H1 (cell line): ENCODE data around the gene GRIA3. TPM values are rescaled to one million over a fixed set of nuclear protein-coding genes. Genes with fewer than 3 reads are reported as not detected.

Experiments
- CTCF ChIA-PET: fragments of 300-600 bp; sonication (Branson Sonifier 250); formaldehyde crosslinking; loops from one replicate; lab custom pipeline; 2021; ENCODE audit not compliant: partially characterized antibody; lab: Charles Lee
- POLR2A ChIA-PET: fragments of 300-600 bp; sonication (Branson Sonifier 250); formaldehyde crosslinking; loops from one replicate; lab custom pipeline; 2021; ENCODE audit warnings: inconsistent platforms; ENCODE audit not compliant: partially characterized antibody; lab: Charles Lee
- DNase-seq, 2 experiments: peaks; one replicate each; pipeline versions ENCODE4 v3.0.0 to v3.0.0-alpha.2; 2010 to 2022; ENCODE audit warnings: low spot score in 2 of 2, low read depth in 1 of 2, mixed read lengths in 1 of 2
- FAIRE-seq: peaks from 2 replicates; lab custom pipeline; 2011; peaks lifted over from hg19 to GRCh38; lab: Jason Lieb, UNC
- H2AFZ ChIP-seq: 2 replicates; pipeline ENCODE4 v1.8.1; 2012; ENCODE audit warnings: low read length, inconsistent platforms
- H2AK5ac ChIP-seq: 2 replicates; pipeline ENCODE4 v1.6.1; 2013; ENCODE audit warnings: low read depth, low read length
- H2BK120ac ChIP-seq: replicated peaks from 2 replicates; pipeline ENCODE3; 2013; ENCODE audit warnings: low read depth, low read length, inconsistent platforms
- H2BK12ac ChIP-seq: 2 replicates; pipeline ENCODE4 v1.6.1; 2013; ENCODE audit warnings: low read depth, low read length
- H2BK15ac ChIP-seq: 2 replicates; pipeline ENCODE4 v1.6.1; 2013; ENCODE audit warnings: low read length
- H2BK20ac ChIP-seq: 2 replicates; pipeline ENCODE4 v1.6.1; 2013; ENCODE audit warnings: low read length
- H2BK5ac ChIP-seq: 2 replicates; pipeline ENCODE4 v1.6.1; 2013; ENCODE audit warnings: low read depth, low read length
- H3K14ac ChIP-seq: 2 replicates; pipeline ENCODE4 v1.6.1; 2013; ENCODE audit warnings: inconsistent platforms; ENCODE audit not compliant: insufficient read length
- H3K18ac ChIP-seq: 2 replicates; pipeline ENCODE4 v1.6.1; 2013; ENCODE audit warnings: low read length; ENCODE audit errors: extremely low read depth
- H3K23ac ChIP-seq: 2 replicates; pipeline ENCODE4 v1.6.1; 2013; ENCODE audit warnings: inconsistent platforms; ENCODE audit not compliant: insufficient read length
- H3K23me2 ChIP-seq: 2 replicates; pipeline ENCODE4 v1.6.1; 2013; ENCODE audit warnings: low read depth, low read length
- H3K27ac ChIP-seq: 2 replicates; pipeline ENCODE4 v1.6.1; 2011; ENCODE audit warnings: low read depth, low read length, inconsistent platforms
- H3K27me3 ChIP-seq, 4 experiments: replicated peaks in 1 of 4; 1 replicate in 1 of 4; 2 replicates in 3 of 4; pipeline versions ENCODE4 v1.6.1 to v1.8.1; 2011 to 2013; ENCODE audit warnings: low read length in 3 of 4, mild to moderate bottlenecking in 3 of 4, inconsistent platforms in 2 of 4, mixed read lengths in 2 of 4, moderate library complexity in 1 of 4; ENCODE audit not compliant: control insufficient read depth in 3 of 4, insufficient read depth in 3 of 4; ENCODE audit errors: extremely low read depth in 1 of 4
- H3K36me3 ChIP-seq, 4 experiments: 2 replicates each; pipeline versions ENCODE4 v1.6.1 to v1.8.1; 2011 to 2013; ENCODE audit warnings: mild to moderate bottlenecking in 4 of 4, low read length in 3 of 4, moderate library complexity in 2 of 4, control low read depth in 1 of 4, inconsistent platforms in 1 of 4; ENCODE audit not compliant: insufficient read depth in 4 of 4, control insufficient read depth in 2 of 4
- H3K4ac ChIP-seq: replicated peaks from 2 replicates; pipeline ENCODE3; 2013; ENCODE audit warnings: low read length, low read depth, mixed read lengths, inconsistent platforms; ENCODE audit not compliant: insufficient read length
- H3K4me1 ChIP-seq, 4 experiments: replicated peaks in 1 of 4; 1 replicate in 1 of 4; 2 replicates in 3 of 4; pipeline versions ENCODE4 v1.6.1 to v1.8.1; 2011 to 2013; ENCODE audit warnings: low read length in 3 of 4, inconsistent platforms in 2 of 4, mixed read lengths in 1 of 4; ENCODE audit not compliant: insufficient read depth in 4 of 4, control insufficient read depth in 3 of 4
- H3K4me2 ChIP-seq, 2 experiments: 2 replicates each; pipeline versions ENCODE4 v1.6.1 to v1.8.1; 2011 to 2013; ENCODE audit warnings: low read depth in 2 of 2, low read length in 2 of 2, control low read depth in 1 of 2, inconsistent platforms in 1 of 2, mild to moderate bottlenecking in 1 of 2; ENCODE audit not compliant: insufficient read depth in 1 of 2
- H3K4me3 ChIP-seq, 4 experiments: fragments of 200-600, 300-600 bp in 1 of 4; sonication (generic), shearing (Covaris generic), sonication (Bioruptor Twin) in 1 of 4; 2 replicates each; pipeline versions ENCODE4 v1.5.1 to v1.8.1; 2011 to 2016; ENCODE audit warnings: low read length in 4 of 4, low read depth in 3 of 4, control low read depth in 2 of 4, inconsistent platforms in 2 of 4, mild to moderate bottlenecking in 2 of 4, mixed read lengths in 1 of 4, moderate library complexity in 1 of 4; ENCODE audit not compliant: insufficient read depth in 2 of 4; ENCODE audit errors: extremely low read depth in 1 of 4
- H3K56ac ChIP-seq: replicated peaks from 2 replicates; pipeline ENCODE3; 2013; ENCODE audit warnings: low read depth, mild to moderate bottlenecking, mixed read lengths, low read length, inconsistent platforms; ENCODE audit not compliant: insufficient read length
- H3K79me1 ChIP-seq: 2 replicates; pipeline ENCODE4 v1.6.1; 2013; ENCODE audit warnings: low read depth, low read length, control low read depth
- H3K79me2 ChIP-seq, 2 experiments: 2 replicates each; pipeline versions ENCODE4 v1.6.1 to v1.8.1; 2012 to 2013; ENCODE audit warnings: low read length in 2 of 2, mild to moderate bottlenecking in 2 of 2, inconsistent platforms in 1 of 2; ENCODE audit not compliant: insufficient read depth in 2 of 2, control insufficient read depth in 1 of 2
- H3K9ac ChIP-seq, 4 experiments: replicated peaks in 1 of 4; 1 replicate in 1 of 4; 2 replicates in 3 of 4; pipeline versions ENCODE4 v1.6.1 to v1.8.1; 2011 to 2013; ENCODE audit warnings: low read depth in 3 of 4, low read length in 3 of 4, control low read depth in 2 of 4, mild to moderate bottlenecking in 2 of 4, moderate library complexity in 2 of 4, inconsistent platforms in 1 of 4; ENCODE audit errors: extremely low read depth in 1 of 4
- H3K9me3 ChIP-seq, 2 experiments: 2 replicates each; pipeline versions ENCODE4 v1.6.1 to v1.8.1; 2012 to 2013; ENCODE audit warnings: mild to moderate bottlenecking in 2 of 2, moderate library complexity in 2 of 2, control low read depth in 1 of 2, inconsistent platforms in 1 of 2, low read depth in 1 of 2, low read length in 1 of 2, mixed read lengths in 1 of 2; ENCODE audit not compliant: insufficient read depth in 2 of 2
- H4K20me1 ChIP-seq, 2 experiments: replicated peaks in 1 of 2; 2 replicates each; pipeline versions ENCODE3 to v1.8.1; 2011 to 2013; ENCODE audit warnings: inconsistent platforms in 2 of 2, low read length in 2 of 2, mild to moderate bottlenecking in 1 of 2; ENCODE audit not compliant: insufficient read depth in 2 of 2, control insufficient read depth in 1 of 2
- H4K5ac ChIP-seq: 2 replicates; pipeline ENCODE4 v1.6.1; 2013; ENCODE audit warnings: low read length, low read depth, mixed read lengths, inconsistent platforms; ENCODE audit not compliant: insufficient read length
- H4K8ac ChIP-seq: 2 replicates; pipeline ENCODE4 v1.8.0; 2013; ENCODE audit warnings: mild to moderate bottlenecking, moderate library complexity, low read length, inconsistent platforms; ENCODE audit not compliant: insufficient read depth; ENCODE audit errors: extremely low read depth
- H4K91ac ChIP-seq: replicated peaks from 2 replicates; pipeline ENCODE3; 2013; ENCODE audit warnings: low read length, mixed read lengths, inconsistent platforms; ENCODE audit not compliant: insufficient read length
- CHD7 ChIP-seq: fragments of 300-600 bp; sonication (generic); IDR thresholded peaks from 2 replicates; pipeline ENCODE4 v1.7.1; 2012; ENCODE audit warnings: low read length, moderate library complexity, mild to moderate bottlenecking, inconsistent platforms; ENCODE audit not compliant: insufficient replicate concordance
- WGBS, 2 experiments: shearing (Covaris generic) in 1 of 2; methylation state at CpG; one replicate each; pipeline versions ENCODE4 v1.1.6 to v1.1.7; 2013 to 2015; ENCODE audit warnings: low lambda C conversion rate in 2 of 2, mixed read lengths in 2 of 2, inconsistent platforms in 1 of 2, low coverage in 1 of 2, missing lambda C conversion rate in 1 of 2; ENCODE audit not compliant: insufficient replicate concordance in 2 of 2, insufficient coverage in 1 of 2, insufficient read length in 1 of 2; ENCODE audit errors: extremely low coverage in 1 of 2, missing lambda C conversion rate in 1 of 2; 5-methylcytosine and 5-hydroxymethylcytosine counted together
- polyA plus RNA-seq, 7 experiments: library from polyadenylated mRNA; depleted of rRNA in 3 of 7; stranded (reverse) in 5 of 7; unstranded in 2 of 7; fragments of >200 nt in 5 of 7; fragments of 200-250 nt in 2 of 7; gene quantifications; 1 replicate in 5 of 7; 2 replicates in 1 of 7; 4 replicates in 1 of 7; pipeline versions ENCODE4 v1.2.1 to v1.2.3, GENCODE V29; 2011 to 2013; ENCODE audit warnings: missing spikeins in 2 of 7, mixed read lengths in 2 of 7
- total RNA-seq: library from RNA; stranded (reverse); fragmentation: NEBNext Ultra II Directional; extraction: Animal tissue kit (Norgen Biotek cat#: 25700); gene quantifications from 2 replicates; pipeline ENCODE4 v1.2.1, GENCODE V29; 2021

Gene GRIA3
- total and polyA plus RNA-seq, 2 of the 8 experiments (the other 6 are each of a cell fraction or from before 2014, with no cell fraction given): 2.6 to 3.0 TPM

- Histone ChIP-seq H3K9ac (no peak overlapping the region), H4K20me1 (no peaks in the 10 kb centered on the region), H3K79me1 (no peaks in the 10 kb centered on the region), H3K4me1 (no peaks in the 10 kb centered on the region), H3K23ac (no peak overlapping the region), H3K36me3 (no peaks in the 10 kb centered on the region), H2BK120ac (no peak overlapping the region), H4K91ac (no peak overlapping the region), H3K79me2 (no peaks in the 10 kb centered on the region), H2BK15ac (no peak overlapping the region), H3K27me3 (no peaks in the 10 kb centered on the region), H3K4me3 (no peak overlapping the region), H2AFZ (no peak overlapping the region), H4K5ac (no peak overlapping the region), H3K23me2 (no peaks in the 10 kb centered on the region), H3K14ac (no peak overlapping the region), H2BK12ac (no peak overlapping the region), H3K18ac (no peak overlapping the region), H2AK5ac (no peak overlapping the region), H3K4ac (no peak overlapping the region), H3K56ac (no peak overlapping the region), H3K9me3 (no peaks in the 10 kb centered on the region), H3K4me2 (no peak overlapping the region), H3K27ac (no peak overlapping the region), H4K8ac (no peak overlapping the region), H2BK20ac (no peak overlapping the region), H2BK5ac (no peak overlapping the region)
- DNase-seq (no peak), FAIRE-seq (no peak)
- ChIA-PET CTCF (no interaction called here), POLR2A (no interaction called here)
- WGBS, 2 experiments: 92% methylated on average over 2 of the region's 2 CpGs; no CpG with 5 or more reads in 1 of the 2 experiments
- no peak for TF ChIP-seq CHD7
Measured at GRCh38 chrX:123274796-123275195, 90.7 kb downstream of the GRIA3 start.
